DMS 273 (cell line): Measurements from ENCODE around the gene SSX3.
"Not testable (repeated sequence)": the region's sequence is repeated elsewhere in the genome, so short reads cannot be mapped to it uniquely, and the experiment has no call there.

Source experiments
- DNase-seq: peaks from one replicate; lab custom pipeline; 2025; ENCODE audit not compliant: unreplicated experiment; lab: John Stamatoyannopoulos, UW

Gene SSX3

GRCh38 chrX:48356315-48357094, at the start of gene SSX3:
Gene SSX3 (minus strand): TSS chrX:48356703. CDS start chrX:48355249, 1,454 bp downstream.
- not testable (repeated sequence) for DNase-seq

- DNase-seq: not testable (repeated sequence)
Measured at GRCh38 chrX:48397825-48398224, 41.3 kb upstream of the SSX3 start.

GRCh38 chrX:48396931-48397330, 40.4 kb upstream of the SSX3 start:
- not testable (repeated sequence) for DNase-seq

- not testable (repeated sequence) for DNase-seq
Measured at GRCh38 chrX:48383239-48383638, 26.7 kb upstream of the SSX3 start, which contains the start of gene SSX4. Gene SSX4 (plus strand): TSS chrX:48383539. CDS start chrX:48384054, 515 bp downstream.

- DNase-seq: not testable (repeated sequence)
Measured at GRCh38 chrX:48370408-48370807, 13.9 kb upstream of the SSX3 start.

- not testable (repeated sequence) for DNase-seq
Measured at GRCh38 chrX:48367717-48368408, 11.4 kb upstream of the SSX3 start.

GRCh38 chrX:48359281-48359680, 2.8 kb upstream of the SSX3 start:
- peak; percentile 21 for DNase-seq

- no peak for DNase-seq
Measured at GRCh38 chrX:48357681-48358080, 1.2 kb upstream of the SSX3 start.

GRCh38 chrX:48346059-48346458, 10.4 kb downstream of the SSX3 start:
- not testable (repeated sequence) for DNase-seq

- not testable (repeated sequence) for DNase-seq
Measured at GRCh38 chrX:48313996-48314395, 42.5 kb downstream of the SSX3 start.

- DNase-seq: no peak
Measured at GRCh38 chrX:48306175-48306574, 50.3 kb downstream of the SSX3 start.
